ENCODE measurements around the gene C3orf62. TPM values are rescaled to one million over a fixed set of nuclear protein-coding genes. Genes with fewer than 3 reads are reported as not detected.

Gene C3orf62
- total RNA-seq, 1 donor from 2014 or later = 13.4 TPM

GRCh38 chr3:49295489-49296058 lies 18.5 kb upstream of the C3orf62 start:
- H3K4me1 Mint-ChIP-seq = no peaks in the 10 kb centered on the region
- no peaks in the 10 kb centered on the region for H3K9me3 Mint-ChIP-seq
- no peaks in the 10 kb centered on the region for H3K27me3 Mint-ChIP-seq (ENCODE audit: low read depth)
- TF ChIP-seq, protein P1, sequence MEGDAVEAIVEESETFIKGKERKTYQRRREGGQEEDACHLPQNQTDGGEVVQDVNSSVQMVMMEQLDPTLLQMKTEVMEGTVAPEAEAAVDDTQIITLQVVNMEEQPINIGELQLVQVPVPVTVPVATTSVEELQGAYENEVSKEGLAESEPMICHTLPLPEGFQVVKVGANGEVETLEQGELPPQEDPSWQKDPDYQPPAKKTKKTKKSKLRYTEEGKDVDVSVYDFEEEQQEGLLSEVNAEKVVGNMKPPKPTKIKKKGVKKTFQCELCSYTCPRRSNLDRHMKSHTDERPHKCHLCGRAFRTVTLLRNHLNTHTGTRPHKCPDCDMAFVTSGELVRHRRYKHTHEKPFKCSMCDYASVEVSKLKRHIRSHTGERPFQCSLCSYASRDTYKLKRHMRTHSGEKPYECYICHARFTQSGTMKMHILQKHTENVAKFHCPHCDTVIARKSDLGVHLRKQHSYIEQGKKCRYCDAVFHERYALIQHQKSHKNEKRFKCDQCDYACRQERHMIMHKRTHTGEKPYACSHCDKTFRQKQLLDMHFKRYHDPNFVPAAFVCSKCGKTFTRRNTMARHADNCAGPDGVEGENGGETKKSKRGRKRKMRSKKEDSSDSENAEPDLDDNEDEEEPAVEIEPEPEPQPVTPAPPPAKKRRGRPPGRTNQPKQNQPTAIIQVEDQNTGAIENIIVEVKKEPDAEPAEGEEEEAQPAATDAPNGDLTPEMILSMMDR (IDR thresholded peaks at IDR 0.05; ENCODE audit: unreplicated experiment) = peak; percentile 58
- DNase-seq (ENCODE audit: low spot score in 2 of 2, unreplicated experiment in 2 of 2) = no peak
- H3K36me3 Mint-ChIP-seq = peaks cover 44% of the 10 kb centered on the region
- no peak overlapping the region for H3K27ac Mint-ChIP-seq
- no peak overlapping the region for H3K4me3 Mint-ChIP-seq

- H3K27ac Mint-ChIP-seq = no peak overlapping the region
- H3K27me3 Mint-ChIP-seq (ENCODE audit: low read depth) = no peaks in the 10 kb centered on the region
- H3K9me3 Mint-ChIP-seq = no peaks in the 10 kb centered on the region
- TF ChIP-seq, protein P1 (IDR thresholded peaks at IDR 0.05; ENCODE audit: unreplicated experiment) = no peak
- DNase-seq (ENCODE audit: low spot score in 2 of 2, unreplicated experiment in 2 of 2) = no peak
- no peak overlapping the region for H3K4me3 Mint-ChIP-seq
- H3K36me3 Mint-ChIP-seq = peaks cover 37% of the 10 kb centered on the region
- no peaks in the 10 kb centered on the region for H3K4me1 Mint-ChIP-seq
Measured at GRCh38 chr3:49294343-49294742, 17.3 kb upstream of the C3orf62 start.

- Mint-ChIP-seq H3K4me1 (no peaks in the 10 kb centered on the region), H3K27me3 (ENCODE audit: low read depth) (no peaks in the 10 kb centered on the region), H3K27ac (no peak overlapping the region), H3K36me3 (peaks cover 60% of the 10 kb centered on the region), H3K9me3 (no peaks in the 10 kb centered on the region), H3K4me3 (no peak overlapping the region)
- DNase-seq (ENCODE audit: low spot score in 2 of 2, unreplicated experiment in 2 of 2) = no peak
- TF ChIP-seq, protein P1 (IDR thresholded peaks at IDR 0.05; ENCODE audit: unreplicated experiment) = no peak
Measured at GRCh38 chr3:49283997-49284396, 7.0 kb upstream of the C3orf62 start.

DNA sequence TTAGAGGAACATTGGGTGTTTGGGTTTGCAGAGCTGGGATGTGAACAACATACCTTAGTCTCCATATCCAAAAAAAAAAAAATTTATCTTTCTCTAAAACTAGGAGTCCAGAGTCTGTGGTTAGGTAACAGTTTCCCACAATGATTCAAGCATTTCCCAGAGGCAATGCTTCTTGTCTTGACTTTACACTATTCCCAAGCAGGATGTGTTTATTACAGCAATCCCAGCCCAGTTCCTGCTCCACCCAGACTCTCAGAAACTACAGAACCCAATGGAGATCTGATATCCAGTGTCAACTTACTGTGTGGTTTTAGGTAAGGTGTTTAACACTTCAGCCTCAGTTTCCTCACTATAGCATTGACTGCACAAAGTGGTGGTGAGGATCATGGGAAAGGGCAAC lies 2.3 kb upstream of the C3orf62 start:
- Mint-ChIP-seq H3K27ac (no peak overlapping the region), H3K36me3 (peaks cover 47% of the 10 kb centered on the region)

DNA sequence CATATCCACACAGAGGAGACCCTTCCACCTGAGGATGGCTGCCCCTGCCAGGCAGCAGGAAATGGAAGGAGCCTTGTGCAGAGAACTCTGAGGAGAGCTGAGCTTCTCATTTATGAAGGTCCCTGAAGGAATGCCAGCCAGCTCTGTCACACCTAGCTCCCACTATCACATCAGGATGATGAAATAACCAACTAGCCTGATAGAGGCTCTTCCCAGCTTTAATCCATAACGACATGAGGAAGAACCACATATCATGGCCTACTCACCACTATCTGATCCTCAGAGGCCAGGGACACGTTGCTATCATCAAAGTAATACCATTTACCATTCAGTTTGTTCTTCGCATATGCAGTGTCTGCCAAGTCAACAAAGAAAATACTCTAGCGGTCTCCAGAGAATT lies 1.5 kb upstream of the C3orf62 start:
- Mint-ChIP-seq H3K9me3 (no peaks in the 10 kb centered on the region), H3K4me3 (no peak overlapping the region), H3K4me1 (no peaks in the 10 kb centered on the region), H3K27ac (no peak overlapping the region), H3K36me3 (peaks cover 39% of the 10 kb centered on the region), H3K27me3 (ENCODE audit: low read depth) (no peaks in the 10 kb centered on the region)
- no peak for DNase-seq (ENCODE audit: low spot score in 2 of 2, unreplicated experiment in 2 of 2)
- TF ChIP-seq, protein P1 (IDR thresholded peaks at IDR 0.05; ENCODE audit: unreplicated experiment) = no peak

More for the DNA sequence above, 2.3 kb upstream of the C3orf62 start:
- no peaks in the 10 kb centered on the region for H3K4me1 Mint-ChIP-seq
- DNase-seq (ENCODE audit: low spot score in 2 of 2, unreplicated experiment in 2 of 2) = no peak
- H3K4me3 Mint-ChIP-seq = no peak overlapping the region
- no peaks in the 10 kb centered on the region for H3K27me3 Mint-ChIP-seq (ENCODE audit: low read depth)
- no peaks in the 10 kb centered on the region for H3K9me3 Mint-ChIP-seq
- TF ChIP-seq, protein P1 (IDR thresholded peaks at IDR 0.05; ENCODE audit: unreplicated experiment) = no peak

DNA sequence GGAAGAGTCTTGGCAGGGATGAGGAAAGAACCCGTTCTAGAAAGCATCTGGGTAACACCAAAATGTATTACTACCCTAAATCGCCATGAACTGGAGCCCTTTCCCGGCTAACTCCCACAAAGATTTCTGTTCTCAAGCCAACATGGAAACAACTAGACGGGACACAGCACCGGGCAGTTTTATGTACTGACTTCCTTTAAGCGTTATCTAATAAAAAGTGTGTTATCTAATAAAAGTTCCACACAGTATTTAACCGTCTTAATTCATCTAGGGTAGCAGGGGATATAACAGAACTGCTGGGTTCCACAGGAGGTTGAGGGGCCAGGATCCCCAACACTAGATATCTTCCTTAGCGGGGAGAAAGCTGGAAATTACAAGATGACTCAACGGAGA lies 347 bp upstream of the C3orf62 start:
- Mint-ChIP-seq H3K36me3 (peaks cover 33% of the 10 kb centered on the region), H3K9me3 (no peaks in the 10 kb centered on the region)
- DNase-seq (ENCODE audit: low spot score in 2 of 2, unreplicated experiment in 2 of 2) = no peak

More for the DNA sequence above, 347 bp upstream of the C3orf62 start:
- Mint-ChIP-seq H3K4me1 (no peaks in the 10 kb centered on the region), H3K27ac (no peak overlapping the region), H3K27me3 (ENCODE audit: low read depth) (no peaks in the 10 kb centered on the region), H3K4me3 (peak overlapping the region; percentile 31)
- TF ChIP-seq, protein P1 (IDR thresholded peaks at IDR 0.05; ENCODE audit: unreplicated experiment) = no peak

Data from mesothelial cell of epicardium (in vitro differentiated cells).